Neural cell (in vitro differentiated cells): ENCODE measurements around the gene GTPBP1. TPM values are rescaled to one million over a fixed set of nuclear protein-coding genes. Genes with fewer than 3 reads are reported as not detected.

Experiments
- H2AFZ ChIP-seq: fragments of 200-600, 300-800 bp; sonication (generic), shearing (Covaris generic); 2 replicates; pipeline ENCODE4 v1.6.0; 2014; ENCODE audit warnings: low read depth, mild to moderate bottlenecking, antibody characterized with exemption, low read length, moderate library complexity
- H3F3A ChIP-seq: fragments of 200-600 bp; shearing (Covaris generic); 2 replicates; pipeline ENCODE4 v1.6.1; 2016; ENCODE audit warnings: mild to moderate bottlenecking, moderate library complexity, mixed read lengths, antibody characterized with exemption, low read length; ENCODE audit not compliant: insufficient read depth, poor library complexity, severe bottlenecking
- H3K27ac ChIP-seq: fragments of 200-600, 300-800 bp; sonication (generic), shearing (Covaris generic); 2 replicates; pipeline ENCODE4 v1.5.1; 2014; ENCODE audit warnings: mild to moderate bottlenecking, low read length, moderate library complexity
- H3K27me3 ChIP-seq: fragments of 300-800, 200-600 bp; sonication (generic), shearing (Covaris generic); 2 replicates; pipeline ENCODE4 v1.6.0; 2014; ENCODE audit warnings: mild to moderate bottlenecking, low read depth, low read length, moderate library complexity; ENCODE audit not compliant: insufficient read depth
- H3K36me3 ChIP-seq: fragments of 300-800, 200-600 bp; sonication (generic), shearing (Covaris generic); 2 replicates; pipeline ENCODE4 v1.5.1; 2014; ENCODE audit warnings: mild to moderate bottlenecking, antibody characterized with exemption, low read length, moderate library complexity; ENCODE audit not compliant: insufficient read depth
- H3K4me2 ChIP-seq: fragments of 300-800, 200-600 bp; sonication (generic), shearing (Covaris generic); 2 replicates; pipeline ENCODE4 v1.6.0; 2014; ENCODE audit warnings: mild to moderate bottlenecking, low read length
- H3K4me3 ChIP-seq: fragments of 300-800, 200-600 bp; sonication (generic), shearing (Covaris generic); 2 replicates; pipeline ENCODE4 v1.5.1; 2014; ENCODE audit warnings: mild to moderate bottlenecking, low read length, moderate library complexity
- H3K79me2 ChIP-seq: fragments of 200-600 bp; shearing (Covaris generic); replicated peaks from 2 replicates; pipeline ENCODE4 v1.6.0; 2014; ENCODE audit warnings: mild to moderate bottlenecking, low read length, moderate library complexity; ENCODE audit not compliant: insufficient read depth
- H3K9ac ChIP-seq: fragments of 300-800, 200-600 bp; sonication (generic), shearing (Covaris generic); 2 replicates; pipeline ENCODE4 v1.6.1; 2016; ENCODE audit warnings: mild to moderate bottlenecking, low read length, mixed read lengths
- H3K9me2 ChIP-seq: fragments of 200-600 bp; shearing (Covaris generic); 2 replicates; pipeline ENCODE4 v1.6.1; 2016; ENCODE audit warnings: mild to moderate bottlenecking, low read length, mixed read lengths; ENCODE audit not compliant: insufficient read depth
- H3K9me3 ChIP-seq: fragments of 200-600, 300-800 bp; sonication (generic), shearing (Covaris generic); 2 replicates; pipeline ENCODE4 v1.6.1; 2016; ENCODE audit warnings: mild to moderate bottlenecking, mixed run types, low read length, moderate library complexity, mixed read lengths
- H4K20me1 ChIP-seq: fragments of 200-600 bp; shearing (Covaris generic); 2 replicates; pipeline ENCODE4 v1.6.1; 2016; ENCODE audit warnings: mild to moderate bottlenecking, mixed run types; ENCODE audit not compliant: insufficient read depth
- EP300 ChIP-seq: fragments of 450-650 bp; conservative IDR thresholded peaks from 2 replicates; pipeline ENCODE4 v1.6.1; 2014; ENCODE audit warnings: antibody characterized with exemption, mild to moderate bottlenecking, moderate library complexity; ENCODE audit not compliant: poor library complexity, severe bottlenecking
- POLR2AphosphoS5 ChIP-seq: IDR thresholded peaks from 2 replicates; pipeline ENCODE4 v1.6.1; 2012
- RAD21 ChIP-seq: fragments of 450-650 bp; conservative IDR thresholded peaks from 2 replicates; pipeline ENCODE4 v1.6.1; 2014; ENCODE audit warnings: antibody characterized with exemption, mild to moderate bottlenecking, moderate library complexity
- REST ChIP-seq: IDR thresholded peaks from 2 replicates; pipeline ENCODE4 v1.6.1; 2012; ENCODE audit warnings: borderline replicate concordance
- polyA plus RNA-seq: library from polyadenylated mRNA; depleted of rRNA; stranded (reverse); fragments of >200 nt; gene quantifications from 2 replicates; pipeline ENCODE4 v1.2.3, GENCODE V29; 2014

GTPBP1 gene
- polyA plus RNA-seq, 1 donor from 2014 or later: 31.9 TPM

- no peaks in the 10 kb centered on the region for H3F3A ChIP-seq
- no peak overlapping the region for H3K9ac ChIP-seq
- H4K20me1 ChIP-seq: no peaks in the 10 kb centered on the region
- no peaks in the 10 kb centered on the region for H3K9me3 ChIP-seq
- no peaks in the 10 kb centered on the region for H3K9me2 ChIP-seq
- H3K27ac ChIP-seq: no peak overlapping the region
- no peak overlapping the region for H3K4me3 ChIP-seq
- no peak overlapping the region for H3K4me2 ChIP-seq
- no peak overlapping the region for H2AFZ ChIP-seq
- H3K36me3 ChIP-seq: no peaks in the 10 kb centered on the region
- H3K27me3 ChIP-seq: no peaks in the 10 kb centered on the region
- H3K79me2 ChIP-seq: no peaks in the 10 kb centered on the region
- TF ChIP-seq POLR2AphosphoS5: no peak
These were observed 24.2 kb downstream of the GTPBP1 start for GRCh38 chr22:38729946-38730345.

DNA sequence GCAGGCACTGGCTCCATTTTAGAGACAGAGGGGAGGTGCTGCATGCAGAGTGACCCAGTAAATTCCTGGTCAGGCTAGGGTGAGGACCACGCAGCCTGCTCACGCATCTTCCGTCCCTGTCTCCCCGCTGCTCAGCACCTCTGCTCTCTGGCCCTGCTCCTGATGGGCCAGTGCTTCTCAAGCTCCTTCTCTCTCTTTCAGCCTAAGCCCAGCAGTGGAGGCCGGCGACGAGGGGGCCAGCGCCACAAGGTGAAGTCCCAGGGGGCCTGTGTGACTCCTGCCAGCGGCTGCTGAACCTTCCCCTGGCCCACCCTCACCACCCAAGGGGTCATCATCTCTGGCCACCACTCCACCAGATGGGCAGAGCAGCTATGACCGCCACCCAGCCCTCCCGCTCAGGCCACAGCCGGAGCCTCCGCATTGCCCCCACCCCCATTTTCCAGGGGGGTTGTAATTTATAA is 24.7 kb downstream of the GTPBP1 start:
- no peaks in the 10 kb centered on the region for H3K9me3 ChIP-seq
- H3K36me3 ChIP-seq: no peaks in the 10 kb centered on the region
- H3K9ac ChIP-seq: no peak overlapping the region
- no peak for TF ChIP-seq EP300
- TF ChIP-seq POLR2AphosphoS5: peak; percentile 20
- H4K20me1 ChIP-seq: no peaks in the 10 kb centered on the region
- H3K79me2 ChIP-seq: no peaks in the 10 kb centered on the region
- H3K4me2 ChIP-seq: no peak overlapping the region
- no peak overlapping the region for H2AFZ ChIP-seq
- H3K27ac ChIP-seq: no peak overlapping the region
- H3K9me2 ChIP-seq: no peaks in the 10 kb centered on the region
- H3F3A ChIP-seq: no peaks in the 10 kb centered on the region
- no peaks in the 10 kb centered on the region for H3K27me3 ChIP-seq
- no peak overlapping the region for H3K4me3 ChIP-seq

DNA sequence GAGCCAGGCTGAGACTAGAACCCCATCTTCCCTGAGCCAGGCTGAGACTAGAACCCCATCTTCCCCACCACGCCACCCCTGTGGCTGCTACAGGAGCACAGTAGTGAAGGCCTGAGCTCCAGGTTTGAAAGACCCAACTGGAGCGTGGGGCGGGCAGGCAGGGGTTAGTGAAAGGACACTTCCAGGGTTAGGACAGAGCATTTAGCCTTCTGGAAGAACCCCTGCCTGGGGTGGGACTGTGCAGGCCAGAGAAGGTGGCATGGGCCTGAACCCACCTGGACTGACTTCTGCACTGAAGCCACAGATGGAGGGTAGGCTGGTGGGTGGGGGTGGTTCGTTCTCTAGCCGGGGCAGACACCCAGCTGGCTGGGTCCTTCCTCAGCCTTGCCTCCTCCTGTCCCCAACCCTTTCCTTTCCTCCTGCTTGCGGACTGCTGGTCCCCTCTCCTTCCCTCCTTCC is 26.0 kb downstream of the GTPBP1 start:
- H3K27me3 ChIP-seq: no peaks in the 10 kb centered on the region
- H3K9me2 ChIP-seq: no peaks in the 10 kb centered on the region
- no peaks in the 10 kb centered on the region for H3K9me3 ChIP-seq
- no peak overlapping the region for H3K27ac ChIP-seq
- H3K9ac ChIP-seq: no peak overlapping the region
- TF ChIP-seq REST (no peak), POLR2AphosphoS5 (peak; percentile 7)
- H4K20me1 ChIP-seq: no peaks in the 10 kb centered on the region
- H3K4me2 ChIP-seq: no peak overlapping the region
- no peaks in the 10 kb centered on the region for H3K36me3 ChIP-seq
- H3K79me2 ChIP-seq: no peaks in the 10 kb centered on the region
- H3K4me3 ChIP-seq: no peak overlapping the region
- no peaks in the 10 kb centered on the region for H3F3A ChIP-seq
- no peak overlapping the region for H2AFZ ChIP-seq

GRCh38 chr22:38732251-38732815 is 26.6 kb downstream of the GTPBP1 start:
- Histone ChIP-seq H3K9me3 (no peaks in the 10 kb centered on the region), H4K20me1 (no peaks in the 10 kb centered on the region), H3K27me3 (no peaks in the 10 kb centered on the region), H3K36me3 (no peaks in the 10 kb centered on the region), H3K9ac (no peak overlapping the region), H3K9me2 (no peaks in the 10 kb centered on the region), H2AFZ (no peak overlapping the region), H3K4me3 (no peak overlapping the region), H3K4me2 (no peak overlapping the region), H3K79me2 (no peaks in the 10 kb centered on the region), H3F3A (no peaks in the 10 kb centered on the region), H3K27ac (no peak overlapping the region)
- TF ChIP-seq RAD21: no peak
